GM12873 (cell line): ENCODE measurements around the gene TRIM63.

Experiments used
- CTCF ChIP-seq: IDR thresholded peaks from 2 replicates; pipeline ENCODE4 v1.5.1; 2012; ENCODE audit warnings: low read depth, mild to moderate bottlenecking, moderate library complexity, low read length, control low read depth; ENCODE audit not compliant: insufficient read depth; ENCODE audit errors: missing control alignments

TRIM63 gene

DNA sequence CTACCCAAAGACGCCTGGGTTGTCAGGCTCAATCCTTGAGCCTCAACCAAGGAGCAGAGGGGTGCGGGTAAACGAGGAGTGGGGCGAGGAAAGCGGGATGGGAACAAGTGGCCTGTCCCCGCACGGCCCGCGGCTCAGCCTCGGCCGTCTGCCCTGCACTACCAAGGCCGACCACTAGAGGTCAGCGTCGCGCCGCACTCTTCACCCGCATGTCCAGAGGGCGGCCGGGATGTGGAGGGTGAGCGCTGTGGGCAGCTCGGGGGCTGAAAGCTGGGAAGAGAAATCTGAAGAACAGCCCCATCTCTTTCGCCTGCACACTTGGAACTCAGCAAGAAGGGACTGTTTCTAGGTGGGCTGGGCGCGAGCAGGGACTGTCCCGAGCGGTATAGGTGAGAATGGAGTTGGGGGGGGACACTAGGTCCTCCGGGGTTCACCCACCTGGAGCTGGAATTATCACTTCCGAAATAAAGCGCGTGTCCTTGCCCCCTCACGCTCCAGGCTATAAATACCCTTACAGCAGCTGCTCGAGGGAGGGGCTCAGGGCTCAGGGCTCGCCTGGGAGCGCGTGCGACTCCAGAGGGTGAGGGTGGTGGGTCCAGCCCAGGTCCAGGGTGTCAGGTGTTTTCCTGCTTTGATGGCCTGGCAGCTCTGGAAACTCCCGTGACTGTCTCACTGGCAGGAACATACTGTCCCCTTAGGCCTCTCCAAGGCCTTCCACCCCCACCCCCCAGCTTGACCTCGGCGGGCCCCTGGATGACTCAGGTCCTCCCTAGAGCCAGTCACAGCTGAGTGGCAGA, 31.3 kb downstream of the TRIM63 start:
- peak; percentile 97 for TF ChIP-seq CTCF

GRCh38 chr1:26035203-26035958, 32.0 kb downstream of the TRIM63 start:
- TF ChIP-seq CTCF = no peak

DNA sequence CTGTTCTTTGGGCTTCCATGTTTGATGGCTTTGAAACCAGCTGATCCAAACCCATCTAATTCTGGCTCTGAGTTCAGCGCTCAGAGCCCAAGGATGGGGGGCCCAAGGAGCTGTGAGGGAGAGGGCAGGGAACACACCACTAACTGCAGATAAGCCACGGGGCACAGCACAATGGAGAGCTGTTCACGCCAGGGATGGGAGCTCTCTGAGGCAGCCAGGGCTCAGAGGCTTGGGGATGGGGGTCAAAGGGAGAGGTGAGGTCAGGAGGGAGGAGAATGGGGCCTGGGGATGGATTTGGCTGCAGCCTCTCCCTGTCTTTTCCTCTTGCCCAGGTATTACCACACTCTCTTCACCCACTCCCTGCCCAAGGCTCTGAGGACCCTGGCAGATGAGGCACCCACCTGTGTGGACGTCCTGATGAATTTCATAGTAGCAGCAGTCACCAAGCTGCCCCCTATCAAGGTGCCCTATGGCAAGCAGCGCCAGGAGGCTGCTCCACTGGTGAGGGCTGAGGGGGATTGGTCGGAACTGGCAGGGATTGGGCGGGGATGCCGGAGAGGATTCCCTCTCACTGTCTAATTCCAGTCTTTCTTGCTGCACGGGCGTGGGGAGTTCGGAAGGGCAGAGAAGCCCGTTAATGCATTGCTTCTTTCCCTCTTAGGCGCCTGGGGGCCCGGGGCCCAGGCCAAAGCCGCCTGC, 32.8 kb downstream of the TRIM63 start:
- no peak for TF ChIP-seq CTCF

- TF ChIP-seq CTCF = no peak
Observed at GRCh38 chr1:26032656-26033357, 34.6 kb downstream of the TRIM63 start.

DNA sequence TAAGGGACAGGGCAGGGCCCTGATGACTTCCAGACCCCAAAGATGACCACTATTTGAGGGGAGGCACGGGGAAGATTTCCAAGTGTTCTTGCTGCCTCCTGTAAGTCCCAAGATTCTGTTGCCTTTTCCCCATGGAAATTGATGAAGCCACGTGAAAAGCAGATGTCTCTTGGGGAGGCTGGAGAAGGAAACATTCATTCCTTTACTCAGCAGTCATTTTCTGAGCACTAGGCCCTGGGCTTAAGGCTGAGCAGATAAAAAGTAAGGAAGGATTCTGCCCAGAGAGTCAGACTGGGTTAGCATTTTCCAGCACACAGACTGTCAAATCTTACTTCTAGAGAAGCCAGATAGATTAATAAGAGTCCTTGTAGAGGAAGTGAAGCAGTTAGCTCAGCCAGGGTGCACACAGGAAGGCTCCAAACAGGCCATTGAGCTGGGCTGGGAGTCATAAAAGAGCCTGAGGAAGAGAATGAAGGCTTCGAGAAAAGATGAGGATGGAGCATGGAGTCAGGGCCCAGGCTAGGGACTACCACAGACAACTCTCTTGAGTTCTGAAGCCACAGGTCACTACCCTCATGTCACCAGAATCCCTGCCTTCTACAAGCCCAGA, 35.7 kb downstream of the TRIM63 start:
- no peak for TF ChIP-seq CTCF

GRCh38 chr1:26031196-26031595, 36.2 kb downstream of the TRIM63 start:
- TF ChIP-seq CTCF = no peak
